Measurements from ENCODE around the gene SEPTIN3.
A peak's percentile ranks its signal among the peaks of the same experiment; 100 is the strongest.

SEPTIN3 gene

DNA sequence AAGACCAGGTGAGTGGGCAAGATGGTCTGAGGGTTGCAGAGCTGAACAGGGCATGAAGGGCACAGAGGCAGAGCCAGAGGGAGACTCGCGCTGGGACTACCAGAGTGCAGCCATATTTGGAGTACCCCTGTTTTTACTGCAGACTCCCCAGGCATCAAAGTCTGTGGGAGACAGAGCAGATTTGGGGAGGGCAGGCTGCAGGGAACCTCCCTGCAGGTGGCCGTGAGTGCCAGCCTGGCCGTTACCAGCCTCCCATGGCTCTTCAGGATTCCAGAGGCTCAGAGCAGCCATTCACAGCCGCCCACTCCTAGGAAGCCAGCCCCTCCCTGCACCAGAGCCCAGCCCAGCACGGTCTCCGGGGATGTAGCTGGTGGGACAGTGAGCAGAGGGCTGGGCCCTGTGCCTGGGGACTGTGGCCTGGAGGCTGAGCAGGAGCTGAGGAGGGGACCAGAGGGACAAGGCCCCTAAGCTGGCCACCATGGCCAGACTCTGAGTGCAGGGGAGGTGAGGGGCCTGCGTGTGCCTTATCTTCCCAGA, at the start of gene SEPTIN3:
SEPTIN3 (plus strand) TSS at position 334 of the 537 bp plus-strand sequence. CDS start 2,050 bp downstream, outside the sequence.
- DNase-seq (ENCODE audit: low read depth in 3 of 3): no peak

GRCh38 chr22:41920271-41920976, 48.8 kb upstream of the SEPTIN3 start:
- DNase-seq (ENCODE audit: low read depth in 3 of 3): no peak

- DNase-seq (ENCODE audit: low read depth in 3 of 3): no peak
Measured at GRCh38 chr22:41922328-41922727, 46.9 kb upstream of the SEPTIN3 start.

GRCh38 chr22:41922940-41923594, 46.2 kb upstream of the SEPTIN3 start:
- no peak for DNase-seq (ENCODE audit: low read depth in 3 of 3)

GRCh38 chr22:41923595-41924276, 45.5 kb upstream of the SEPTIN3 start:
- DNase-seq (ENCODE audit: low read depth in 3 of 3): no peak

DNA sequence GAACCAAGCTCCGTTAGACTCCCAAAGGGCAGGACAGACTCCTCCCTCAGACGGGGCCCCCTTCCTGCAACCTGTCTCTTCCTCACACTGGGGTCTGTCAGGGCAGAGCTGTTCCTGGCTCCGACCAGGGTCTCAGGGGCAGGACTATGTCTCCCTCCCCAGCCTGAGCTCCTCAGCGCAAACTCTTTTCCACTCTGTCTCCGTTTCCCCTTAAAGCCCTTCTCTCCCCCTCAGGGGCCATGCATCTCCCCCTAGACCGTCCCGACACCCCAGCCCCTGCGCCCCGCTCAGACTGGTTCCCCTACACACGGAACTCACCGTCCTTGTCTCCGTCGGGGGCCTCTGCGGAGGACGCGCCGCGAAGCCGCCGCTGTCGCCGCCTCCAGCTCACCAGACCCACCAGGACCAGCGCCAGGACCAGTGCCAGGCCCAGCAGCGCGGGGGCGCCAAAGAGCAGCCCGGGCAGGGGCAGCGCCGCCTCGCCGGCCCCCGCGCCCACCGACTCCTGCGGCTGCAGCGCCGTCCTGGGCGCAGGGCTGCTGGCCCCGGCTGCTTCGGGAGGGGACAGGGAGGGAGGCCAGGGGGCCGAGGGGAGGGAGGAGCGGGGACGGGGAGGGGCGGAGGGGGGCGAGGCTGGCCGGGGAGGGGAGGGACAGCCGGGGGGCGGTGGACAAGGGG, 43.3 kb upstream of the SEPTIN3 start:
- peak; percentile 52 to 78 (median 59) for DNase-seq (ENCODE audit: low read depth in 3 of 3)

DNA sequence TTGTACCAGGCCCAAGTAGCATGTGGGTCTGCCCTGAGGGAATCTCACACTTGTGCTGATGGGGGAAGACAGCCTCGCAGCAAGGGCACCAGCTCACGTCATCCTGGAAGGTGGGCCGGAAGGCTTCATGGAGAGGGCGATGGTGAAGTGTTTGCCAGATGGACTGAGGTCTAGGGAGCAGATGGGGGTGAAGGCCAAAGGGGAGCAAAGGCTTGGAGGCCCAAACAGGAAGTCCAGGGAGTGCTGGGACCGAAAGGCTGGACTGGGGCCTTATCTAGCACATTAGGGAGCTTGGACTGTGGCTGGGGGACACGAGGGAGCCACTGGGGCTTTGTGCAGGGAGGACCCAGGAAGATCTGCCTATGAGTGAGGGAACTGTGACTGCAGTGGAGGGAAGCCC, 41.4 kb upstream of the SEPTIN3 start:
- no peak for DNase-seq (ENCODE audit: low read depth in 3 of 3)

GRCh38 chr22:41928593-41929417, 40.4 kb upstream of the SEPTIN3 start:
- DNase-seq (ENCODE audit: low read depth in 3 of 3): no peak

GRCh38 chr22:41929418-41929810, 39.8 kb upstream of the SEPTIN3 start:
- DNase-seq (ENCODE audit: low read depth in 3 of 3): no peak

GRCh38 chr22:41931701-41932269, 37.5 kb upstream of the SEPTIN3 start:
- DNase-seq (ENCODE audit: low read depth in 3 of 3): no peak

- no peak for DNase-seq (ENCODE audit: low read depth in 3 of 3)
Measured at GRCh38 chr22:41932353-41932752, 36.9 kb upstream of the SEPTIN3 start.

- no peak for DNase-seq (ENCODE audit: low read depth in 3 of 3)
Measured at GRCh38 chr22:41933411-41934177, 35.6 kb upstream of the SEPTIN3 start.

DNA sequence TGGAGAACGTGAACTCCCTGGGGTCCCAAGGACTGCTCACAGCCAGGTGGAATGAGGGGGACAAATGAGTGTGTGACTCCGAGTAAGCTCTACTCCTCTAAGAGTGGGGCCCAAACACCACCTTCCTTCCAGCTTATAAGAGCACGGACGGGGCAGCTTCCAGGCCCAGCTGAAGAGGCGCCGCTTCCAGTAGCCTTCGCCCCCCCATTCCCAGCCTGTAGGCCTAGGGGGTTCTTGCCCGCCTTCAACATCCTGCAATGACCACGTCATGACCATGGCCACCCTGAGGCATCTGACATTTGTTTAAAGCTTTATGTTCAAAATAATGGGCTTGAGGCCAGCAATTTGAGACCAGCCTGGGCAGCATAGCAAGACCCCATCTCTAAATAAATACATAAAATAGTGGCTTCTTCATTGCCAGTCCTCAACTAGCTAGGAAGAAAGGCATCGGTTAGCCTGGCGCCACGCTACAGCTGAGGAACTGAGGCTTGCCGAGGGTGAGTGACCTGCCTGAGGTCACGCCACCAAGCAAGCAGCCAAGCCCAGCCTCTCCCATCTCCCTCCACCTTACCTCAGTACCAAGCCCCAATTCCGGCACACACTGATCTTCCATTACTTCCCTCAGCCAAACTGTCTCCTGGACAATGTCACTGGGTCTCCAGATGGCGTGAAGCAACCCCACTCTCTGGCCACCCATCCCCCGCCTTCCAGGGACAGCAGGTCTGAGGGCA, 34.8 kb upstream of the SEPTIN3 start:
- no peak for DNase-seq (ENCODE audit: low read depth in 3 of 3)

GRCh38 chr22:41935015-41935351, 34.3 kb upstream of the SEPTIN3 start:
- DNase-seq (ENCODE audit: low read depth in 3 of 3): no peak

- no peak for DNase-seq (ENCODE audit: low read depth in 3 of 3)
Measured at GRCh38 chr22:41935509-41935908, 33.7 kb upstream of the SEPTIN3 start.

DNA sequence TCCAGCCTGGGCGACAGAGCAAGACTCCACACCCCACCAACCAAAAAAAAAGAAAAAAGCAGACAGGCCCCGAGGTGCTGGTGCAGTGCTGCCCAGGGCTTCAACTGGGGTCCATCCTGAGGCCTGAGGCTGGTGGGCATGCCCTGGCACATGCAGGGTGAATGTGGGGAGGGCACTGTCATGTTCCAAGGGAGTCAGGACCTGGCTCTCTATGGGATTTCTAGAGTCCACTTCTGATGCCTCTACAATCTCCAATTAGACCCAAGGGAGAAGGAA, 32.4 kb upstream of the SEPTIN3 start:
- DNase-seq (ENCODE audit: low read depth in 3 of 3): no peak

- DNase-seq (ENCODE audit: low read depth in 3 of 3): peak; percentile 87 to 97 (median 94)
Measured at GRCh38 chr22:41939981-41940831, 29.0 kb upstream of the SEPTIN3 start.

All from stimulated activated CD4-positive, alpha-beta T cell treated with anti-CD3 and anti-CD28 coated beads, TNF-alpha, amount 100 ng/mL, for 24 hours (primary cell).